Upper lobe of left lung (tissue), 6 donors: ENCODE results near the gene IGFN1. TPM values are rescaled to one million over a fixed set of nuclear protein-coding genes. Genes with fewer than 3 reads are reported as not detected.

ENCODE experiments used
- ATAC-seq, 2 donors: fragments of 200-7000 bp; cut with Tn5 transposase; one replicate each; pipeline ENCODE4 v1.9.1; 2022; ENCODE audit warnings: mild to moderate bottlenecking in 2 of 2, moderate library complexity in 2 of 2; ENCODE audit not compliant: low FRiP score in 2 of 2
- DNase-seq, 2 donors: peaks; one replicate each; pipeline ENCODE4 v3.0.0-alpha.2; 2019 to 2020
- H3K27ac ChIP-seq, 4 donors: fragments of 200-600 bp; sonication (generic); one replicate each; pipeline ENCODE4 v1.5.1; 2016 to 2019
- H3K27me3 ChIP-seq, 4 donors: fragments of 200-600 bp; sonication (generic); one replicate each; pipeline ENCODE4 v1.5.1; 2017 to 2019
- H3K36me3 ChIP-seq, 4 donors: fragments of 200-600 bp; sonication (generic); one replicate each; pipeline ENCODE4 v1.5.1; 2016 to 2019
- H3K4me1 ChIP-seq, 4 donors: fragments of 200-600 bp; sonication (generic); one replicate each; pipeline ENCODE4 v1.5.1; 2018 to 2019
- H3K4me3 ChIP-seq, 4 donors: fragments of 200-600 bp; sonication (generic); one replicate each; pipeline ENCODE4 v1.5.1; 2017 to 2019; ENCODE audit warnings: mild to moderate bottlenecking in 2 of 4, moderate library complexity in 1 of 4
- H3K9me3 ChIP-seq, 4 donors: fragments of 200-600 bp; sonication (generic); one replicate each; pipeline ENCODE4 v1.5.1; 2018 to 2019
- EP300 ChIP-seq, 4 donors: sonication (generic); formaldehyde crosslinking; IDR thresholded peaks; one replicate each; pipeline ENCODE4 v1.5.1; 2017; ENCODE audit warnings: antibody characterized with exemption in 4 of 4, control low read depth in 2 of 4
- POLR2A ChIP-seq, 4 donors: fragments of 450-650 bp; IDR thresholded peaks; one replicate each; pipeline ENCODE4 v1.5.1; 2016 to 2017; ENCODE audit warnings: antibody characterized with exemption in 4 of 4, mild to moderate bottlenecking in 2 of 4
- POLR2AphosphoS5 ChIP-seq, 2 donors: sonication (generic); formaldehyde crosslinking; IDR thresholded peaks; one replicate each; pipeline ENCODE4 v1.5.1; 2017; ENCODE audit warnings: antibody characterized with exemption in 2 of 2
- WGBS, 2 donors: methylation state at CpG; one replicate each; pipeline ENCODE4 v1.1.5; 2017 to 2018; 5-methylcytosine and 5-hydroxymethylcytosine counted together
- total RNA-seq, 6 donors: library from RNA; depleted of rRNA in 4 of 6; stranded (reverse); fragments of >200 nt in 4 of 6; gene quantifications; one replicate each; pipeline versions ENCODE4 v1.1.0 to v1.2.1, GENCODE V29; 2016 to 2021
- TF ChIP-seq, protein P1 (sequence below), 6 experiments: fragments of 450-650 bp in 4 of 6; fragments of 200-600 bp in 2 of 6; sonication (generic) in 2 of 6; IDR thresholded peaks; one replicate each; pipeline ENCODE4 v1.5.1; 2016 to 2019; ENCODE audit warnings: antibody characterized with exemption in 6 of 6
- donor health status: DM: no; HTN: no; CAD: no; lungs with moderate emphysema.
- donor health status: DM: no; HTN: yes; CAD: no; lungs with severe emphysema.

IGFN1 gene
- total RNA-seq, 6 donors from 2014 or later = 0.11 to 6.3 (median 0.79) TPM; not detected in 2

DNA sequence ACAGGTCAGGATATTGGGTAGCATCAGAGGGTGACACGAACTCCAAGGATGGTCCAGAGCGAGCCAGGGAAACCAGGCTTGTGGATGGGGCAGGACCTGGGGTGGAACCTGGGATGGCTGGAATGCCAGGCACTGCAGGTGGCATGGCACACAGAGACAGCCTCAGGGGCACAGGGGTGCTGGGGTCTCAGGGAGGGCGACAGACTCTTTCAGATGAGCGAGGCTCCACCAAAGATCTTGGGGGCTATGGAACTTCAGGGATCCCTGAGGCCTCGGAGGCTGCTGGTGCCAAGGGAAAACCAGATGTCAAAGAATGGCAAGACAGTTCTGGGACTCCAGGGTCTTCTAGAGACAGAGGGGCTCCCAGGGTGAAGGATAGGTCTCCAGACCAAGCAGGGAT lies 21.4 kb downstream of the IGFN1 start:
- H3K4me1 ChIP-seq = no peaks in the 10 kb centered on the region
- H3K27ac ChIP-seq = no peak overlapping the region
- no peaks in the 10 kb centered on the region for H3K27me3 ChIP-seq
- H3K9me3 ChIP-seq = no peaks in the 10 kb centered on the region
- TF ChIP-seq EP300 (IDR thresholded peaks at IDR 0.05) (no peak), POLR2AphosphoS5 (IDR thresholded peaks at IDR 0.05) (no peak), POLR2A (IDR thresholded peaks at IDR 0.05) (no peak)
- TF ChIP-seq, protein P1, sequence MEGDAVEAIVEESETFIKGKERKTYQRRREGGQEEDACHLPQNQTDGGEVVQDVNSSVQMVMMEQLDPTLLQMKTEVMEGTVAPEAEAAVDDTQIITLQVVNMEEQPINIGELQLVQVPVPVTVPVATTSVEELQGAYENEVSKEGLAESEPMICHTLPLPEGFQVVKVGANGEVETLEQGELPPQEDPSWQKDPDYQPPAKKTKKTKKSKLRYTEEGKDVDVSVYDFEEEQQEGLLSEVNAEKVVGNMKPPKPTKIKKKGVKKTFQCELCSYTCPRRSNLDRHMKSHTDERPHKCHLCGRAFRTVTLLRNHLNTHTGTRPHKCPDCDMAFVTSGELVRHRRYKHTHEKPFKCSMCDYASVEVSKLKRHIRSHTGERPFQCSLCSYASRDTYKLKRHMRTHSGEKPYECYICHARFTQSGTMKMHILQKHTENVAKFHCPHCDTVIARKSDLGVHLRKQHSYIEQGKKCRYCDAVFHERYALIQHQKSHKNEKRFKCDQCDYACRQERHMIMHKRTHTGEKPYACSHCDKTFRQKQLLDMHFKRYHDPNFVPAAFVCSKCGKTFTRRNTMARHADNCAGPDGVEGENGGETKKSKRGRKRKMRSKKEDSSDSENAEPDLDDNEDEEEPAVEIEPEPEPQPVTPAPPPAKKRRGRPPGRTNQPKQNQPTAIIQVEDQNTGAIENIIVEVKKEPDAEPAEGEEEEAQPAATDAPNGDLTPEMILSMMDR (IDR thresholded peaks at IDR 0.05) = no peak
- ATAC-seq = no peak
- no peak for DNase-seq
- no peak overlapping the region for H3K4me3 ChIP-seq
- 91 to 96% methylated on average over 5 of the region's 5 CpGs for WGBS, 2 donors
- H3K36me3 ChIP-seq = no peaks in the 10 kb centered on the region

DNA sequence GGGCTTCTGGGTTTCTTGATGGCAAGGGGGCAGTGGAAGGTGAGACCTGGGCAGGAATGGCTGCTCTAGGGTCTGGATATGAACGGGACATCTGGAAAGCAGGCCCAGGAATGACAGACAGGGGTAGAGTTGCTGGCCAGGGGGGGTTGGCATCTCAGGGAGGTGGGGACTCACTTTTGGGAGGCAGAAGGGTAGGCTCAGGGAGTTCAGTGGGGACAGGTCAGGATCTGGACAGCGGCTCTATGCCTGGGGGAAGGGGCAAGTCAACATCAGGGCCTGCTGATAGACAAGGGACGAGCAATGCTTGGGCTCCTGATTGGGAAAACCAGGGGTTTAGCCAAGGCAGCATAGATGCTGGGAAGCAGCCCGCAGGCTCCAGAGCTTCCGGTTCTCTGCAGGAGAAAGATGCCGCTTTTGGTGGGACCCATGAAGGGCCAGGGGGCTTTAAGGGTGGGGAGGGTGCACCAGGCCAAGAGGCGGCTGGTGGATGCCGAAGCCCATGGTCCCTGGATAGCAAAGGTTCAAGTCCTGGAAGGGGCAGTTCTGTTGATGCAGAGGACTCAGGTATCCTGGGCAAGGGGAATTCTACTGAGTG lies 21.9 kb downstream of the IGFN1 start:
- TF ChIP-seq EP300 (IDR thresholded peaks at IDR 0.05) = no peak
- TF ChIP-seq POLR2AphosphoS5 (IDR thresholded peaks at IDR 0.05) = no peak
- TF ChIP-seq, protein P1 (IDR thresholded peaks at IDR 0.05) = no peak
- no peaks in the 10 kb centered on the region for H3K27me3 ChIP-seq
- no peaks in the 10 kb centered on the region for H3K36me3 ChIP-seq
- 86 to 91% methylated on average over 8 of the region's 8 CpGs for WGBS, 2 donors
- H3K4me1 ChIP-seq = no peaks in the 10 kb centered on the region
- no peak overlapping the region for H3K27ac ChIP-seq
- no peak for DNase-seq
- H3K9me3 ChIP-seq = no peaks in the 10 kb centered on the region
- ATAC-seq = no peak
- no peak overlapping the region for H3K4me3 ChIP-seq

DNA sequence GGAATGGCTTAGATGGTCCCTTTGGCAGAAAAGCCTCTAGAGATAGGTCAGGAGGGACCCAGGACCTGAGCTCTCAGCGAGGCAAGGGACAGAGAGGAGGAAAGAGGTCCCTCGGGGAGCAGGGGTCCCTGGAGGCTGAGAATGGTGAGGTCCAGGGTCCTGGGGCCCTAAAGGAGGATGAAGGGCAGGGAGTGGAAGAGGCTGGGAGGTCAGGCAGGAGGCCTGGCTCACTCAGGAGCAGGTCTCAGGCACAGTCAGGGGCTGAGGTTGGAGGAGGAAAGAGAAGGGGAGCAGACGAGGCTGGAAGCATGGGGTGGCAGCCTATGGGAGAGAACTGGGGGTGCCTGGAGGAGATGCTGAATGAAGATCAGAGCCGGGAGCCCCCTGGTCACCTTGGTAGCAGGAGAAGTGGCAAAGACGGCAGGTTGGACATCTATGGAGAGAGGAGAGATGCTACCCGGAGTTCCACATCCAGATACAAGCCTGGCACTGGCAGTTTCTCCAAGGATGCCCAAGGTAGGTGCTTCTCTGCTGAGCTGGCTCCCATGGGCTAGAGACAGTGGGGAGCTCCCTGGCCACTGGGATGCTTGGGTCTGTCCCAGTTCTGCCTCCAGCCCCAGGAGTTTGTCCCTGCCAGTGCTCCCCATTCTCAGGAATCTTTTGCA lies 22.6 kb downstream of the IGFN1 start:
- no peaks in the 10 kb centered on the region for H3K4me1 ChIP-seq
- TF ChIP-seq EP300 (IDR thresholded peaks at IDR 0.05) (no peak), POLR2AphosphoS5 (IDR thresholded peaks at IDR 0.05) (no peak), POLR2A (IDR thresholded peaks at IDR 0.05) (no peak)
- TF ChIP-seq, protein P1 (IDR thresholded peaks at IDR 0.05) = no peak
- DNase-seq = no peak
- H3K4me3 ChIP-seq = no peak overlapping the region
- H3K36me3 ChIP-seq = no peaks in the 10 kb centered on the region
- no peak for ATAC-seq
- no peaks in the 10 kb centered on the region for H3K9me3 ChIP-seq
- no peak overlapping the region for H3K27ac ChIP-seq
- no peaks in the 10 kb centered on the region for H3K27me3 ChIP-seq
- 74 to 87% methylated on average over 5 to 6 of the region's 6 CpGs for WGBS, 2 donors

DNA sequence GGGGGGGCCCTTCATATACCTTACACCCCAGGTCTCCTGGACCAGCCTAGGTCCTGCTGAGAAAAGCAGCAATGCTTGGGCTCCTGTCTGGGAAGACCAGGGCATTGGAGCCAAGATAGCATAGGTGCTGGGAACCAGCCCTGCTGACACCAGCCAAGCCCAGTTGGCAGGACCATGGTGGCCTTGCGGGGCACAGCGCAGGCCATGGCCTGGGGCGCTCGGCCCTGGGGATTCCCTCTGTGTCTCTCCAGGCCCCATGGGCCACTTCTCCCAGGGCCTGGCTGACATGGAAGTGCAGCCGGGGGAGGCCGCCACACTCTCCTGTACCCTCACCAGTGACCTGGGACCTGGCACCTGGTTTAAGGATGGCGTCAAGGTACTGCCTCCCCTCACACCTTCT lies 23.3 kb downstream of the IGFN1 start:
- Histone ChIP-seq H3K27me3 (no peaks in the 10 kb centered on the region), H3K4me3 (no peak overlapping the region), H3K4me1 (no peaks in the 10 kb centered on the region), H3K36me3 (no peaks in the 10 kb centered on the region), H3K9me3 (no peaks in the 10 kb centered on the region), H3K27ac (no peak overlapping the region)
- DNase-seq (peak in 1 of 2 donors; percentile 60), ATAC-seq (no peak)
- TF ChIP-seq, protein P1 (IDR thresholded peaks at IDR 0.05) = no peak
- TF ChIP-seq POLR2A (IDR thresholded peaks at IDR 0.05) = no peak
- no peak for TF ChIP-seq POLR2AphosphoS5 (IDR thresholded peaks at IDR 0.05)
- no peak for TF ChIP-seq EP300 (IDR thresholded peaks at IDR 0.05)
- WGBS, 2 donors = 87 to 97% methylated on average over 3 to 7 of the region's 7 CpGs

DNA sequence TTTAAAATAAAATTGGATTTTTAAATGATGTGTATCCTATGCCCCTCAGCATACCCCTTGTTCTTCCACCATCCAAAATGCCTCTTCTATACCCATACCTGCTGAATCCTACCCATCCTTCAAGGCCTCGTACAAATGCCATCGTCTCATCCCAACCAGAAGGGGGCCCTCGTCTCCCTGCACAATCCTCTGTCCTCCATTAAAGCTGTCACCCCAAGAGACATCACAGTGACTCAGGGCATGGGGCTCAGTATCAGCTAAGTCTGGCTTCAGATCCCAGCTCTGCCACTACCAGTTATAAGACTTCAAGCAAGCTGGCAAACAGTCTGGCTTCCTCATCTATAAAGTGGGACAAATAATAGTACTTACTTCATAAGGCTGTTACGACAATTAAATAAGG lies 23.8 kb downstream of the IGFN1 start:
- ATAC-seq = no peak
- DNase-seq = no peak
- 69 to 82% methylated on average over 4 of the region's 4 CpGs for WGBS, 2 donors
- Histone ChIP-seq H3K27me3 (no peaks in the 10 kb centered on the region), H3K4me1 (no peaks in the 10 kb centered on the region), H3K4me3 (no peak overlapping the region), H3K36me3 (no peaks in the 10 kb centered on the region), H3K9me3 (no peaks in the 10 kb centered on the region), H3K27ac (no peak overlapping the region)
- no peak for TF ChIP-seq EP300 (IDR thresholded peaks at IDR 0.05)
- no peak for TF ChIP-seq POLR2A (IDR thresholded peaks at IDR 0.05)
- TF ChIP-seq, protein P1 (IDR thresholded peaks at IDR 0.05) = no peak
- no peak for TF ChIP-seq POLR2AphosphoS5 (IDR thresholded peaks at IDR 0.05)
